ENCODE measurements around the gene IGF2BP2. TPM values are rescaled to one million over a fixed set of nuclear protein-coding genes. Genes with fewer than 3 reads are reported as not detected.

IGF2BP2 gene
- total RNA-seq, 4 donors from 2014 or later: 29.3 to 49.8 (median 41.8) TPM

GRCh38 chr3:185756477-185756876 lies 68.4 kb downstream of the IGF2BP2 start:
- Histone ChIP-seq H3K27ac (no peak overlapping the region), H3K9me3 (peaks cover 0 to 9% (median 0%) of the 10 kb centered on the region in 4 donors), H3K27me3 (no peaks in the 10 kb centered on the region), H3K36me3 (peaks cover 0 to 4% (median 0%) of the 10 kb centered on the region in 3 donors), H3K4me1 (peaks cover 0 to 23% (median 10%) of the 10 kb centered on the region in 4 donors), H3K4me3 (no peak overlapping the region)
- TF ChIP-seq POLR2A (IDR thresholded peaks at IDR 0.05) (no peak), EP300 (IDR thresholded peaks at IDR 0.05) (no peak), CTCF (IDR thresholded peaks at IDR 0.05) (no peak)
- 92 to 95% methylated on average over 4 of the region's 4 CpGs for WGBS, 2 donors
- DNase-seq (ENCODE audit: low spot score in 2 of 2): no peak

- DNase-seq (ENCODE audit: low spot score in 2 of 2): no peak
- no peaks in the 10 kb centered on the region for H3K27me3 ChIP-seq
- peaks cover 0 to 4% (median 0%) of the 10 kb centered on the region in 3 donors for H3K36me3 ChIP-seq
- no peak overlapping the region for H3K4me3 ChIP-seq
- H3K27ac ChIP-seq: no peak overlapping the region
- WGBS, 2 donors: 81 to 95% methylated on average over 3 of the region's 3 CpGs
- peaks cover 0 to 9% (median 0%) of the 10 kb centered on the region in 4 donors for H3K9me3 ChIP-seq
- TF ChIP-seq EP300 (IDR thresholded peaks at IDR 0.05): no peak
- TF ChIP-seq POLR2A (IDR thresholded peaks at IDR 0.05): no peak
- H3K4me1 ChIP-seq: peaks cover 0 to 11% (median 6%) of the 10 kb centered on the region in 4 donors
Observed at GRCh38 chr3:185754920-185755319, 69.9 kb downstream of the IGF2BP2 start.

GRCh38 chr3:185753354-185753753 lies 71.5 kb downstream of the IGF2BP2 start:
- no peaks in the 10 kb centered on the region for H3K27me3 ChIP-seq
- TF ChIP-seq POLR2A (IDR thresholded peaks at IDR 0.05): no peak
- TF ChIP-seq EP300 (IDR thresholded peaks at IDR 0.05): no peak
- TF ChIP-seq CTCF (IDR thresholded peaks at IDR 0.05): no peak
- H3K9me3 ChIP-seq: peaks cover 0 to 9% (median 0%) of the 10 kb centered on the region in 4 donors
- 67 to 74% methylated on average over 5 of the region's 5 CpGs for WGBS, 2 donors
- no peak overlapping the region for H3K27ac ChIP-seq
- peaks cover 0 to 4% (median 0%) of the 10 kb centered on the region in 3 donors for H3K36me3 ChIP-seq
- H3K4me1 ChIP-seq: peaks cover 0 to 8% (median 0%) of the 10 kb centered on the region in 4 donors
- no peak overlapping the region for H3K4me3 ChIP-seq
- no peak for DNase-seq (ENCODE audit: low spot score in 2 of 2)

- WGBS, 2 donors: 78 to 79% methylated on average over 5 of the region's 5 CpGs
Observed at GRCh38 chr3:185750702-185751101, 74.1 kb downstream of the IGF2BP2 start.

DNA sequence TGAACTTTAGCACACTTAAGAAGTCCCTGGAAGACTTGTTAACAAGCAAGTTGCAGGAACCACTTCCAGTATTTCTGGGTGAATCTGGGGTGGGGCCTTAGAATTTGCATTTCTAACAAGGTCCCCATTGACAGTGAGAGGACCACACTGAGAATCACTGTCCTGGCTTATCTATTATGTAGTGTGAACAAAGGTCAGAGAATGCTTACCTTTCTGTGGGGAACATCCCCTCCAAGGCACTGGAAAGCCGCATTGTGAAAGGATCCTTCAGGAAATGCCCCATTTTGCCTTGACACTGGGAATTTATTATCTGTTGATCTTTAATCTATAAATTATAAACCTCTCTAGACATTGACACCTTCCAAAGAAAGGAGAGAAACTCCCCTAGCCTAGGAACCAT lies 74.8 kb downstream of the IGF2BP2 start:
- Histone ChIP-seq H3K4me3 (no peak overlapping the region), H3K9me3 (peaks cover 0 to 6% (median 0%) of the 10 kb centered on the region in 4 donors), H3K36me3 (peaks cover 0 to 2% (median 0%) of the 10 kb centered on the region in 3 donors), H3K4me1 (peaks cover 0 to 24% (median 9%) of the 10 kb centered on the region in 4 donors), H3K27me3 (no peaks in the 10 kb centered on the region), H3K27ac (no peak overlapping the region)
- 86 to 88% methylated on average over 1 of the region's 1 CpG for WGBS, 2 donors
- TF ChIP-seq CTCF (IDR thresholded peaks at IDR 0.05): no peak
- no peak for TF ChIP-seq POLR2A (IDR thresholded peaks at IDR 0.05)
- no peak for TF ChIP-seq EP300 (IDR thresholded peaks at IDR 0.05)
- no peak for DNase-seq (ENCODE audit: low spot score in 2 of 2)

More at GRCh38 chr3:185750702-185751101, 74.1 kb downstream of the IGF2BP2 start:
- Histone ChIP-seq H3K4me1 (peaks cover 0 to 17% (median 7%) of the 10 kb centered on the region in 4 donors), H3K36me3 (peaks cover 0 to 4% (median 0%) of the 10 kb centered on the region in 3 donors), H3K27me3 (no peaks in the 10 kb centered on the region), H3K27ac (no peak overlapping the region), H3K9me3 (peaks cover 0 to 9% (median 0%) of the 10 kb centered on the region in 4 donors), H3K4me3 (no peak overlapping the region)
- no peak for TF ChIP-seq POLR2A (IDR thresholded peaks at IDR 0.05)
- no peak for TF ChIP-seq EP300 (IDR thresholded peaks at IDR 0.05)
- no peak for DNase-seq (ENCODE audit: low spot score in 2 of 2)

- H3K9me3 ChIP-seq: no peaks in the 10 kb centered on the region
- 66 to 73% methylated on average over 5 of the region's 5 CpGs for WGBS, 2 donors
- DNase-seq (ENCODE audit: low spot score in 2 of 2): no peak
Observed at GRCh38 chr3:185746470-185746869, 78.4 kb downstream of the IGF2BP2 start.

More at GRCh38 chr3:185746470-185746869, 78.4 kb downstream of the IGF2BP2 start:
- TF ChIP-seq EP300 (IDR thresholded peaks at IDR 0.05) (no peak), POLR2A (IDR thresholded peaks at IDR 0.05) (no peak), CTCF (IDR thresholded peaks at IDR 0.05) (no peak)
- Histone ChIP-seq H3K4me1 (peaks cover 0 to 28% (median 9%) of the 10 kb centered on the region in 4 donors), H3K27me3 (no peaks in the 10 kb centered on the region), H3K4me3 (no peak overlapping the region), H3K36me3 (no peaks in the 10 kb centered on the region), H3K27ac (no peak overlapping the region)
